Spleen (tissue), 7 donors: ENCODE results near the gene KCNK17.
A peak's percentile ranks its signal among the peaks of the same experiment; 100 is the strongest.

Experiments used
- POLR2AphosphoS5 ChIP-seq, 3 donors: sonication (generic); formaldehyde crosslinking; IDR thresholded peaks; one replicate each; pipeline ENCODE4 v1.5.1; 2017; ENCODE audit warnings: antibody characterized with exemption in 3 of 3
- TF ChIP-seq, protein P1 (sequence below), 11 experiments: fragments of 200-600 bp in 7 of 11; fragments of 450-650 bp in 4 of 11; sonication (generic) in 4 of 11; IDR thresholded peaks in 8 of 11; conservative IDR thresholded peaks in 3 of 11; 1 replicate in 7 of 11; 2 replicates in 4 of 11; pipeline versions ENCODE4 v1.4.0 to v1.8.0; 2016 to 2021; ENCODE audit warnings: antibody characterized with exemption in 11 of 11, inconsistent platforms in 4 of 11, mild to moderate bottlenecking in 1 of 11
- donor health status: DM: no; HTN: no; CAD: no; lungs with moderate emphysema.
- donor health status: DM: no; HTN: no; CAD: no.
- donor health status: DM: no; HTN: no; CAD: no.

- TF ChIP-seq, protein P1, sequence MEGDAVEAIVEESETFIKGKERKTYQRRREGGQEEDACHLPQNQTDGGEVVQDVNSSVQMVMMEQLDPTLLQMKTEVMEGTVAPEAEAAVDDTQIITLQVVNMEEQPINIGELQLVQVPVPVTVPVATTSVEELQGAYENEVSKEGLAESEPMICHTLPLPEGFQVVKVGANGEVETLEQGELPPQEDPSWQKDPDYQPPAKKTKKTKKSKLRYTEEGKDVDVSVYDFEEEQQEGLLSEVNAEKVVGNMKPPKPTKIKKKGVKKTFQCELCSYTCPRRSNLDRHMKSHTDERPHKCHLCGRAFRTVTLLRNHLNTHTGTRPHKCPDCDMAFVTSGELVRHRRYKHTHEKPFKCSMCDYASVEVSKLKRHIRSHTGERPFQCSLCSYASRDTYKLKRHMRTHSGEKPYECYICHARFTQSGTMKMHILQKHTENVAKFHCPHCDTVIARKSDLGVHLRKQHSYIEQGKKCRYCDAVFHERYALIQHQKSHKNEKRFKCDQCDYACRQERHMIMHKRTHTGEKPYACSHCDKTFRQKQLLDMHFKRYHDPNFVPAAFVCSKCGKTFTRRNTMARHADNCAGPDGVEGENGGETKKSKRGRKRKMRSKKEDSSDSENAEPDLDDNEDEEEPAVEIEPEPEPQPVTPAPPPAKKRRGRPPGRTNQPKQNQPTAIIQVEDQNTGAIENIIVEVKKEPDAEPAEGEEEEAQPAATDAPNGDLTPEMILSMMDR (IDR thresholded peaks at IDR 0.05 in 8 of 11, conservative IDR thresholded peaks at IDR 0.05 in 3 of 11) = peak; percentile 79 to 95 (median 87)
- peak in 2 of 3 donors; percentile 49 to 53 for TF ChIP-seq POLR2AphosphoS5 (IDR thresholded peaks at IDR 0.05)
Observed at GRCh38 chr6:39302669-39303424, 11.4 kb downstream of the KCNK17 start.
